Measurements from ENCODE around the gene HEPACAM.

GRCh38 chr11:124882339-124883071 lies 53.3 kb downstream of the HEPACAM start:
- no peak for TF ChIP-seq CTCF (IDR thresholded peaks at IDR 0.05)
- no peak for TF ChIP-seq POLR2A (IDR thresholded peaks at IDR 0.05)

Data from body of pancreas (tissue), 4 donors.